OCI-LY7 (cell line): ENCODE data around the gene ZNF559. TPM values are rescaled to one million over a fixed set of nuclear protein-coding genes. Genes with fewer than 3 reads are reported as not detected.
"Not testable (repeated sequence)": the region's sequence is repeated elsewhere in the genome, so short reads cannot be mapped to it uniquely, and the experiment has no call there.

Source experiments
- BruUV-seq: library from RNA; stranded (reverse); fragments of 400-500 nt; replicated peaks from 2 replicates; lab custom pipeline; 2021; lab: Mats Ljungman, UMichigan
- CTCF ChIA-PET: fragments of 300-600 bp; sonication (Branson Sonifier 250); formaldehyde crosslinking; loops from one replicate; lab custom pipeline; 2022; ENCODE audit warnings: antibody characterized with exemption; ENCODE audit not compliant: unreplicated experiment; lab: Charles Lee
- POLR2A ChIA-PET: fragments of 300-600 bp; sonication (Branson Sonifier 250); formaldehyde crosslinking; loops from one replicate; lab custom pipeline; 2022; ENCODE audit warnings: antibody characterized with exemption; lab: Charles Lee
- DNase-seq: peaks from one replicate; pipeline ENCODE4 v3.0.0-alpha.2; 2015; ENCODE audit warnings: low spot score
- H2AFZ ChIP-seq: fragments of 200-600 bp; sonication (generic), shearing (Covaris generic); 2 replicates; pipeline ENCODE4 v1.6.1; 2014; ENCODE audit warnings: mild to moderate bottlenecking, antibody characterized with exemption, low read length, moderate library complexity
- H3K27ac ChIP-seq: fragments of 200-600 bp; sonication (generic); 2 replicates; pipeline ENCODE4 v1.5.1; 2014; ENCODE audit warnings: mixed run types, low read depth, mild to moderate bottlenecking, moderate library complexity, low read length, inconsistent platforms; ENCODE audit not compliant: poor library complexity, severe bottlenecking
- H3K36me3 ChIP-seq: fragments of 200-600 bp; sonication (generic); 2 replicates; pipeline ENCODE4 v1.6.1; 2014; ENCODE audit warnings: mild to moderate bottlenecking, antibody characterized with exemption, low read length, moderate library complexity, mixed read lengths; ENCODE audit not compliant: insufficient read depth
- H3K4me1 ChIP-seq: fragments of 200-600 bp; sonication (generic); 2 replicates; pipeline ENCODE4 v1.5.1; 2014; ENCODE audit warnings: mild to moderate bottlenecking, low read length; ENCODE audit not compliant: insufficient read depth, poor library complexity, severe bottlenecking
- H3K4me2 ChIP-seq: fragments of 200-600 bp; sonication (generic); 2 replicates; pipeline ENCODE4 v1.6.1; 2014; ENCODE audit warnings: mild to moderate bottlenecking, low read length
- H3K4me3 ChIP-seq: fragments of 200-600 bp; sonication (generic); 2 replicates; pipeline ENCODE4 v1.5.1; 2014; ENCODE audit warnings: mild to moderate bottlenecking, low read depth, low read length; ENCODE audit not compliant: poor library complexity, severe bottlenecking
- H3K79me2 ChIP-seq: fragments of 200-600 bp; sonication (generic); 2 replicates; pipeline ENCODE4 v1.6.1; 2016; ENCODE audit warnings: low read depth, mild to moderate bottlenecking, low read length, moderate library complexity, mixed read lengths; ENCODE audit not compliant: insufficient read depth
- H3K9me2 ChIP-seq: fragments of 200-600 bp; sonication (generic); 2 replicates; pipeline ENCODE4 v1.6.1; 2016; ENCODE audit warnings: mild to moderate bottlenecking, low read length, mixed read lengths; ENCODE audit not compliant: insufficient read depth
- H3K9me3 ChIP-seq: fragments of 200-600 bp; sonication (generic); 2 replicates; pipeline ENCODE4 v1.6.1; 2014; ENCODE audit warnings: mild to moderate bottlenecking, mixed run types, low read length, mixed read lengths
- H4K20me1 ChIP-seq: fragments of 200-600 bp; sonication (generic); 2 replicates; pipeline ENCODE4 v1.6.1; 2014; ENCODE audit warnings: mild to moderate bottlenecking, antibody characterized with exemption, low read length, moderate library complexity, mixed read lengths; ENCODE audit not compliant: insufficient read depth
- EZH2phosphoT487 ChIP-seq: fragments of 200-600 bp; sonication (generic); IDR thresholded peaks from 2 replicates; pipeline ENCODE4 v1.6.1; 2018; ENCODE audit warnings: low read depth, borderline replicate concordance, mild to moderate bottlenecking, mixed run types, antibody characterized with exemption, low read length, moderate library complexity, mixed read lengths
- intact Hi-C: fragments of 100-400 bp; cut with micrococcal nuclease; formaldehyde crosslinking; loops from one replicate; pipeline ENCODE4 v1.10.0; 2022; ENCODE audit not compliant: unreplicated experiment
- total RNA-seq, 2 experiments: library from RNA; depleted of rRNA in 1 of 2; stranded (reverse); fragments of >200 nt in 1 of 2; shearing (Covaris generic) in 1 of 2; gene quantifications; 2 replicates each; pipeline ENCODE4 v1.2.3, GENCODE V29; 2014 to 2022
- TF ChIP-seq, protein P1 (sequence below): fragments of 200-600 bp; sonication (generic); conservative IDR thresholded peaks from 2 replicates; pipeline ENCODE4 v1.5.1; 2014; ENCODE audit warnings: mild to moderate bottlenecking, antibody characterized with exemption, low read length, moderate library complexity, mixed read lengths

Gene ZNF559
- total RNA-seq, 2 experiments from 2014 or later = 16.8 to 18.6 TPM

DNA sequence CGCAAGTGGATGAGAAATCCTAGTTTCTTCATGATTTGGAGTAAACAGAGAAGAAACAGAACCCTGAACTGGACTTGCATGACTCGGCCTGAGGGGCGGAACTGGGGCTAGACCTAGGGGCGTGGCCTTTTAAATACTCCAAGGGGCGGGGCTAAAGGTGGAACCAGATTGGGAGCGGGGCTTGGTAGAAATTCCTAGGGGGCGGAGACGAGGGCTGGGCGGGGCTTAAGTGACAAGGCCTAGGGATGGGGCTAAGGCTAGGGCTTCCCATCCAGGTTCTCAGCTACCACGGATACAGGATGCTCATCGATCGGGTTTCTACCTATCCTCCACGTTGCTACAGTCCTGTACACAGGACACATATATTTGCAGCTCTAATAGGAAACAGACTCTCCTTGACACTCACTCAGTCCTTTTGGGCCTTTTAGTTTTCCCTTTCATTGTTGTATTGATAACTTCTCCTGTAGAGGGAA is 14.0 kb upstream of the ZNF559 start:
- Histone ChIP-seq H3K36me3 (0 out of 2 replicates have a peak, but pooled peaks cover 1% of the 10 kb centered on the region), H3K4me1 (peaks cover 12% of the 10 kb centered on the region), H3K27ac (peak overlapping the region; percentile 69), H3K9me2 (no peaks in the 10 kb centered on the region), H3K4me2 (peak overlapping the region; percentile 68), H3K9me3 (peaks cover 6% of the 10 kb centered on the region; the same call in 1 of the 2 replicates), H4K20me1 (no peaks in the 10 kb centered on the region), H3K79me2 (peaks cover 9% of the 10 kb centered on the region; the same call in 1 of the 2 replicates), H2AFZ (peak overlapping the region; percentile 97), H3K4me3 (peak overlapping the region; percentile 80)
- TF ChIP-seq EZH2phosphoT487 = no peak
- TF ChIP-seq, protein P1, sequence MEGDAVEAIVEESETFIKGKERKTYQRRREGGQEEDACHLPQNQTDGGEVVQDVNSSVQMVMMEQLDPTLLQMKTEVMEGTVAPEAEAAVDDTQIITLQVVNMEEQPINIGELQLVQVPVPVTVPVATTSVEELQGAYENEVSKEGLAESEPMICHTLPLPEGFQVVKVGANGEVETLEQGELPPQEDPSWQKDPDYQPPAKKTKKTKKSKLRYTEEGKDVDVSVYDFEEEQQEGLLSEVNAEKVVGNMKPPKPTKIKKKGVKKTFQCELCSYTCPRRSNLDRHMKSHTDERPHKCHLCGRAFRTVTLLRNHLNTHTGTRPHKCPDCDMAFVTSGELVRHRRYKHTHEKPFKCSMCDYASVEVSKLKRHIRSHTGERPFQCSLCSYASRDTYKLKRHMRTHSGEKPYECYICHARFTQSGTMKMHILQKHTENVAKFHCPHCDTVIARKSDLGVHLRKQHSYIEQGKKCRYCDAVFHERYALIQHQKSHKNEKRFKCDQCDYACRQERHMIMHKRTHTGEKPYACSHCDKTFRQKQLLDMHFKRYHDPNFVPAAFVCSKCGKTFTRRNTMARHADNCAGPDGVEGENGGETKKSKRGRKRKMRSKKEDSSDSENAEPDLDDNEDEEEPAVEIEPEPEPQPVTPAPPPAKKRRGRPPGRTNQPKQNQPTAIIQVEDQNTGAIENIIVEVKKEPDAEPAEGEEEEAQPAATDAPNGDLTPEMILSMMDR = no peak
- DNase-seq = peak; percentile 93
- CTCF ChIA-PET = interaction anchor here (0.6 kb wide), 1 partner anchor 494 kb away, joined by 3 read pairs; no protein-coding TSS in a partner anchor
- POLR2A ChIA-PET = interaction anchor here (0.9 kb wide), 1 partner anchor 15 kb away, joined by 4 read pairs; no protein-coding TSS in a partner anchor
- intact Hi-C loops = loop anchor here (1.0 to 10.0 kb wide), 4 partner anchors 13 to 485 kb away; no protein-coding TSS in a partner anchor
- no TSS peak for BruUV-seq

DNA sequence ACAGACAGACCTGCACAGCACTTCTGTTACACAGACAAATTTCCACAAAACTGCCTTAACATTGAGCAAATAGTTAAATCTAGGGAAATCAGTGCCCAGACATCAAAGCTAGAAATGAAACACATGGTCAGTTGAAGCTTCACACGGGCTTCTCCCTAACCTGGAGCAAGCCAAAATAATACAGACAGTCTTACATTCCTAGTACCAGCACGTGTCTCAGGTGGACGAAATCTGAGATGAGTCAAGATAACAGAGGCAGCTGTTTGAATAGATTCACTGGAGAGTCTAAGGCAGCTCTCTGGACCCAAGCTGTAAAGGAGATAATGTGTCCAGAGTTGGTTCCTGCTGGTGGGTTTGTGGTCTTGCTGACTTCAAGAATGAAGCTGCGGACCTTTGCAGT is 10.2 kb upstream of the ZNF559 start:
- H3K9me3 ChIP-seq = peaks cover 6% of the 10 kb centered on the region; the same call in 1 of the 2 replicates
- POLR2A ChIA-PET = no interaction called here
- no peaks in the 10 kb centered on the region for H3K9me2 ChIP-seq
- no peak for DNase-seq
- H3K36me3 ChIP-seq = no peaks in the 10 kb centered on the region
- no peak overlapping the region for H2AFZ ChIP-seq
- H3K4me2 ChIP-seq = no peak overlapping the region
- CTCF ChIA-PET = no interaction called here
- intact Hi-C loops = loop anchor here (5.0 to 10.0 kb wide), 2 partner anchors 274 to 481 kb away; no protein-coding TSS in a partner anchor
- H3K27ac ChIP-seq = no peak overlapping the region
- H3K4me3 ChIP-seq = no peak overlapping the region
- no peaks in the 10 kb centered on the region for H4K20me1 ChIP-seq
- H3K79me2 ChIP-seq = peaks cover 1% of the 10 kb centered on the region; the same call in 1 of the 2 replicates
- peaks cover 6% of the 10 kb centered on the region for H3K4me1 ChIP-seq
- no TSS peak for BruUV-seq
- TF ChIP-seq, protein P1 = no peak
- TF ChIP-seq EZH2phosphoT487 = no peak

DNA sequence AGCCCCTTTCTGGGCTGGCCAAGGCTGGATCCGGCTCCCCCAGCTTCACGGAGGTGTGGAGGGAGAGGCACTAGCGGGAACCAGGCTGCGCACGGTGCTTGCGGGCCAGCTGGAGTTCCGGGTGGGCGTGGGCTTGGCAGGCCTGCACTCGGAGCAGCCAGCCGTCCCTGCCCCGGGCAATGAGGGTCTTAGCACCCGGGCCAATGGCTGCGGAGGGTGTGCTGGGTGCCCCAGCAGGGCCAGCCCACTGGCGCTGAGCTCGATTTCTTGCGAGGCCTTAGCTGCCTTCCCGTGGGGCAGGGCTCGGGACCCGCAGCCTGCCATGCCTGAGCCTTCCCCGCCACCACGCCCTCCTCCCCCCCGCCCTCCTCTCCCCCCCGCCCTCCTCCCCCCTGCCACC is 2.6 kb upstream of the ZNF559 start:
- Histone ChIP-seq H3K4me3 (no peak overlapping the region), H3K9me3 (peaks cover 18% of the 10 kb centered on the region), H2AFZ (no peak overlapping the region), H3K9me2 (no peaks in the 10 kb centered on the region), H3K4me1 (peaks cover 18% of the 10 kb centered on the region), H3K4me2 (no peak overlapping the region), H4K20me1 (no peaks in the 10 kb centered on the region), H3K27ac (no peak overlapping the region), H3K79me2 (peaks cover 7% of the 10 kb centered on the region; the same call in 1 of the 2 replicates), H3K36me3 (peaks cover 6% of the 10 kb centered on the region; the same call in 1 of the 2 replicates)
- CTCF ChIA-PET = no interaction called here
- intact Hi-C loops = loop anchor here (5.0 kb wide), 1 partner anchor 111 kb away; no protein-coding TSS in a partner anchor
- TF ChIP-seq EZH2phosphoT487 = no peak
- TF ChIP-seq, protein P1 = no peak
- no peak for DNase-seq
- no TSS peak for BruUV-seq
- POLR2A ChIA-PET = no interaction called here

DNA sequence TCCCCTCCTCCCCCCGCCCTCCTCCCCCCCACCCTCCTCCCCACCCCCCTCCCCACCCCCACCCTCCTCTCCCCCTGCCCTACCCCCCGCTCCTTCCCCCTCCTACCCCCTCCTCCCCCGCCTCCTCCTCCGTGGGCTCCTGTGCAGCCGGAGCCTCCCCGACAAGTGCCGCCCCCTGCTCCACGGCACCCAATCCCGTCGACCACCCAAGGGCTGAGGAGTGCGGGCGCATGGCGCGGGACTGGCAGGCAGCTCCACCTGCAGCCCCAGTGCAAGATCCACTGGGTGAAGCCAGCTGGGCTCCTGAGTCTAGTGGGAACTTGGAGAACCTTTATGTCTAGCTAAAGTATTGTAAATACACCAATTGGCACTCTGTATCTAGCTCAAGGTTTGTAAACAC is 2.2 kb upstream of the ZNF559 start:
- POLR2A ChIA-PET, H3K4me2 ChIP-seq, DNase-seq, H2AFZ ChIP-seq, H3K9me2 ChIP-seq, H4K20me1 ChIP-seq, CTCF ChIA-PET, H3K79me2 ChIP-seq, BruUV-seq, H3K4me3 ChIP-seq, H3K27ac ChIP-seq, H3K36me3 ChIP-seq: not testable (repeated sequence)
- intact Hi-C loops = loop anchor here (5.0 kb wide), 1 partner anchor 111 kb away; no protein-coding TSS in a partner anchor
- H3K9me3 ChIP-seq = peaks cover 21% of the 10 kb centered on the region
- peaks cover 18% of the 10 kb centered on the region for H3K4me1 ChIP-seq
